ENCODE measurements around the gene TMEM123. TPM values are rescaled to one million over a fixed set of nuclear protein-coding genes. Genes with fewer than 3 reads are reported as not detected.
A peak's percentile ranks its signal among the peaks of the same experiment; 100 is the strongest.

Gene TMEM123
- total and polyA plus RNA-seq, 2 of the 13 experiments (the other 11 are each of a cell fraction or from before 2014, with no cell fraction given) = 365 to 2,761 TPM

DNA sequence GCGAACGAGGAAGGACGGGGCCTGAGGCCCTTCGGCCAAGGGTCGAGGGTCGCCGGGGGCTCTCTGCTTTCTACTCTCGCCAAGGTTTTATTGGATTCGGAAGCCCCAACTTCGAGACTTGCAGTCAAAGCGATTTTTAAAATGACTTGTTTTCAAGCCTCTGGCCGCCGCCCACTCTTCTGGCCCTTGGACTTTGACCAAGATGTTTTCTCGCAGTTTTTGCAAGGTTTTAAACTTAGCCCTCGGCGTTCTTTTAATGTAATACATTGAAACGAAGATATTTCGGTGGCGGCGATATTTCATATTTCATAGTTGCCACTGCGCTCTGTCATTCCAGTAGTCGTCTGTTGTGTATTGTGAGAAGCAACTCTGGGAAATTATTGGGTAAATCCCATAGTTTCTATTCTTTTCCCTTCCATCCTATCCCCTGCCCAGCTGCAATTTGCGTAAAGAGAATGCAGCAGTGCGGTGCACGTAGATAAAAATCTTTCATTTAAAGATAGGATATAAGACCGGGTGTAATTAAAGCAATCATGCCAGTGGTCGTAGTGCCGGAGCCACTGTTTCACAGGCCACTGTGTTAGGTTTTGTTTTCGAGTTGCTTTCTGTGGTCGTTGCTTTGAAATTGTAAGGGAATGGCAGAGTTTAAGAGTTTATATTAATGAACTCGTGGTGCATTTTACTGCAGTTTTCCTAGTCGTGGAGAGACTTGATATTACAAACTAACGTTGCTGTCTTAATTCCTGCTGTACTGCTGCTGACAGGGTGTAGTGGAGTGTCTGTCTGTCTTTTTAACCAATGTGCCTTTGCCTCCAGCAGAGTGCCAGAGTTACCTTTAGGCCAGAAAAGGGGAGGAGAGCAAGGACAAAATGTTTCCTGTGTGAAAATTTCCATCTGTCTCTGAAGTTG is 104.8 kb downstream of the TMEM123 start (continued):
- TF ChIP-seq ZBTB2 (CRISPR knock-in tag; IDR thresholded peaks at IDR 0.05; ENCODE audit: low read depth) (no peak), ZNF430 (CRISPR knock-in tag; IDR thresholded peaks at IDR 0.05) (peak; percentile 74; the same call in 1 of the 2 replicates), SAFB2 (CRISPR knock-in tag; IDR thresholded peaks at IDR 0.05; ENCODE audit: borderline replicate concordance, low read depth) (no peak), ZNF670 (CRISPR knock-in tag; IDR thresholded peaks at IDR 0.05; ENCODE audit: borderline replicate concordance) (no peak), CENPX (CRISPR knock-in tag; IDR thresholded peaks at IDR 0.05) (no peak), TSC22D2 (CRISPR knock-in tag; IDR thresholded peaks at IDR 0.05; ENCODE audit: borderline replicate concordance) (0 out of 2 replicates have a peak, but pooled peaks have one; percentile 5), BCL6 (CRISPR knock-in tag; IDR thresholded peaks at IDR 0.05) (no peak), SRSF9 (IDR thresholded peaks at IDR 0.05; ENCODE audit: borderline replicate concordance, insufficient read depth, low read depth, low read length, poor library complexity, severe bottlenecking) (no peak), NR2F1 (CRISPR knock-in tag; IDR thresholded peaks at IDR 0.05) (no peak), RORA (CRISPR knock-in tag; IDR thresholded peaks at IDR 0.05) (no peak), ERF (CRISPR knock-in tag; IDR thresholded peaks at IDR 0.05) (no peak), ZNF776 (CRISPR knock-in tag; IDR thresholded peaks at IDR 0.05) (no peak), SP2 (CRISPR knock-in tag; IDR thresholded peaks at IDR 0.05) (no peak), NR2F6 (IDR thresholded peaks at IDR 0.05) (no peak), NR2F6 (CRISPR knock-in tag; IDR thresholded peaks at IDR 0.05) (no peak), NCOA5 (CRISPR knock-in tag; IDR thresholded peaks at IDR 0.05) (no peak), ZXDC (CRISPR knock-in tag; IDR thresholded peaks at IDR 0.05) (no peak), ZSCAN21 (CRISPR knock-in tag; IDR thresholded peaks at IDR 0.05; ENCODE audit: borderline replicate concordance) (no peak)
- TF ChIP-seq, protein P1, sequence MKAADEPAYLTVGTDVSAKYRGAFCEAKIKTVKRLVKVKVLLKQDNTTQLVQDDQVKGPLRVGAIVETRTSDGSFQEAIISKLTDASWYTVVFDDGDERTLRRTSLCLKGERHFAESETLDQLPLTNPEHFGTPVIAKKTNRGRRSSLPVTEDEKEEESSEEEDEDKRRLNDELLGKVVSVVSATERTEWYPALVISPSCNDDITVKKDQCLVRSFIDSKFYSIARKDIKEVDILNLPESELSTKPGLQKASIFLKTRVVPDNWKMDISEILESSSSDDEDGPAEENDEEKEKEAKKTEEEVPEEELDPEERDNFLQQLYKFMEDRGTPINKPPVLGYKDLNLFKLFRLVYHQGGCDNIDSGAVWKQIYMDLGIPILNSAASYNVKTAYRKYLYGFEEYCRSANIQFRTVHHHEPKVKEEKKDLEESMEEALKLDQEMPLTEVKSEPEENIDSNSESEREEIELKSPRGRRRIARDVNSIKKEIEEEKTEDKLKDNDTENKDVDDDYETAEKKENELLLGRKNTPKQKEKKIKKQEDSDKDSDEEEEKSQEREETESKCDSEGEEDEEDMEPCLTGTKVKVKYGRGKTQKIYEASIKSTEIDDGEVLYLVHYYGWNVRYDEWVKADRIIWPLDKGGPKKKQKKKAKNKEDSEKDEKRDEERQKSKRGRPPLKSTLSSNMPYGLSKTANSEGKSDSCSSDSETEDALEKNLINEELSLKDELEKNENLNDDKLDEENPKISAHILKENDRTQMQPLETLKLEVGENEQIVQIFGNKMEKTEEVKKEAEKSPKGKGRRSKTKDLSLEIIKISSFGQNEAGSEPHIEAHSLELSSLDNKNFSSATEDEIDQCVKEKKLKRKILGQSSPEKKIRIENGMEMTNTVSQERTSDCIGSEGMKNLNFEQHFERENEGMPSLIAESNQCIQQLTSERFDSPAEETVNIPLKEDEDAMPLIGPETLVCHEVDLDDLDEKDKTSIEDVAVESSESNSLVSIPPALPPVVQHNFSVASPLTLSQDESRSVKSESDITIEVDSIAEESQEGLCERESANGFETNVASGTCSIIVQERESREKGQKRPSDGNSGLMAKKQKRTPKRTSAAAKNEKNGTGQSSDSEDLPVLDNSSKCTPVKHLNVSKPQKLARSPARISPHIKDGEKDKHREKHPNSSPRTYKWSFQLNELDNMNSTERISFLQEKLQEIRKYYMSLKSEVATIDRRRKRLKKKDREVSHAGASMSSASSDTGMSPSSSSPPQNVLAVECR (CRISPR knock-in tag; IDR thresholded peaks at IDR 0.05; ENCODE audit: borderline replicate concordance) = no peak
- TF ChIP-seq, protein P2, sequence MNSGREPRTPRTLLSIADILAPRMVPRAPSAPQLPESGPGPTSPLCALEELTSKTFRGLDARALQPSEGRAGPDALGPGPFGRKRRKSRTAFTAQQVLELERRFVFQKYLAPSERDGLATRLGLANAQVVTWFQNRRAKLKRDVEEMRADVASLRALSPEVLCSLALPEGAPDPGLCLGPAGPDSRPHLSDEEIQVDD (CRISPR knock-in tag; IDR thresholded peaks at IDR 0.05; ENCODE audit: borderline replicate concordance) = no peak

Measured in HepG2 (cell line).